SK-N-SH treated with all-trans-retinoic acid at 6 μM for 48 hours (cell line): ENCODE measurements around the gene TERC.

Experiments used
- CREB5 ChIP-seq: fragments of 250-450 bp; sonication (Bioruptor Pico); IDR thresholded peaks from 2 replicates; pipeline ENCODE4 v1.5.1; 2020; ENCODE audit warnings: low read depth, mild to moderate bottlenecking, moderate library complexity
- CSDC2 ChIP-seq: fragments of 250-450 bp; sonication (Bioruptor Pico); IDR thresholded peaks from 2 replicates; pipeline ENCODE4 v1.5.0; 2020; ENCODE audit warnings: mild to moderate bottlenecking, moderate library complexity
- CSRNP3 ChIP-seq: fragments of 250-450 bp; sonication (Bioruptor Pico); IDR thresholded peaks from 2 replicates; pipeline ENCODE4 v1.5.1; 2021; ENCODE audit warnings: mild to moderate bottlenecking, moderate library complexity
- ISL1 ChIP-seq: fragments of 250-450 bp; sonication (Bioruptor Pico); IDR thresholded peaks from 2 replicates; pipeline ENCODE4 v2.1.2; 2022; ENCODE audit warnings: mild to moderate bottlenecking, moderate library complexity
- OSR1 ChIP-seq: fragments of 250-450 bp; sonication (Bioruptor Pico); IDR thresholded peaks from 2 replicates; pipeline ENCODE4 v1.8.0; 2022; ENCODE audit warnings: moderate library complexity, mild to moderate bottlenecking, inconsistent platforms
- PATZ1 ChIP-seq: fragments of 250-450 bp; sonication (Bioruptor Pico); IDR thresholded peaks from 2 replicates; pipeline ENCODE4 v1.8.0; 2020; ENCODE audit warnings: mild to moderate bottlenecking, moderate library complexity, borderline replicate concordance
- POU6F1 ChIP-seq: fragments of 250-450 bp; sonication (Bioruptor Pico); IDR thresholded peaks from 2 replicates; pipeline ENCODE4 v1.8.0; 2021; ENCODE audit warnings: low read depth, mild to moderate bottlenecking, moderate library complexity, borderline replicate concordance
- PPARA ChIP-seq: fragments of 250-450 bp; sonication (Bioruptor Pico); IDR thresholded peaks from 2 replicates; pipeline ENCODE4 v1.5.0; 2020; ENCODE audit warnings: mild to moderate bottlenecking, borderline replicate concordance
- SNAI2 ChIP-seq: fragments of 250-450 bp; sonication (Bioruptor Pico); IDR thresholded peaks from 2 replicates; pipeline ENCODE4 v1.5.0; 2020; ENCODE audit warnings: mild to moderate bottlenecking, moderate library complexity
- TCF4 ChIP-seq: fragments of 250-450 bp; sonication (Bioruptor Pico); IDR thresholded peaks from 2 replicates; pipeline ENCODE4 v1.8.0; 2021; ENCODE audit warnings: mild to moderate bottlenecking, moderate library complexity, borderline replicate concordance
- TOX ChIP-seq: fragments of 250-450 bp; sonication (Bioruptor Pico); IDR thresholded peaks from 2 replicates; pipeline ENCODE4 v1.8.0; 2021; ENCODE audit warnings: mild to moderate bottlenecking, moderate library complexity, borderline replicate concordance
- ZC3H10 ChIP-seq: fragments of 250-450 bp; sonication (Bioruptor Pico); IDR thresholded peaks from 2 replicates; pipeline ENCODE4 v1.5.1; 2021; ENCODE audit warnings: mild to moderate bottlenecking, moderate library complexity
- ZFP30 ChIP-seq: fragments of 450-650 bp; formaldehyde crosslinking; IDR thresholded peaks from 2 replicates; pipeline ENCODE4 v1.5.0; 2022; ENCODE audit warnings: mild to moderate bottlenecking, moderate library complexity

- TF ChIP-seq PPARA (CRISPR knock-in tag) (no peak), PATZ1 (no peak), ZC3H10 (CRISPR knock-in tag) (no peak), POU6F1 (CRISPR knock-in tag) (no peak), TOX (CRISPR knock-in tag) (no peak), TCF4 (CRISPR knock-in tag) (no peak), CSRNP3 (CRISPR knock-in tag) (no peak), SNAI2 (CRISPR knock-in tag) (no peak), CREB5 (CRISPR knock-in tag) (no peak), CSDC2 (CRISPR knock-in tag) (no peak), OSR1 (CRISPR knock-in tag) (no peak), ZFP30 (no peak), ISL1 (CRISPR knock-in tag) (no peak)
Observed at GRCh38 chr3:169774186-169774585, 9.3 kb upstream of the TERC start.
